ENCODE measurements around the gene KANK4. TPM values are rescaled to one million over a fixed set of nuclear protein-coding genes. Genes with fewer than 3 reads are reported as not detected.

KANK4 gene
- total and polyA plus RNA-seq, 2 of the 4 experiments (the other 2 are of a cell fraction), result not detected

DNA sequence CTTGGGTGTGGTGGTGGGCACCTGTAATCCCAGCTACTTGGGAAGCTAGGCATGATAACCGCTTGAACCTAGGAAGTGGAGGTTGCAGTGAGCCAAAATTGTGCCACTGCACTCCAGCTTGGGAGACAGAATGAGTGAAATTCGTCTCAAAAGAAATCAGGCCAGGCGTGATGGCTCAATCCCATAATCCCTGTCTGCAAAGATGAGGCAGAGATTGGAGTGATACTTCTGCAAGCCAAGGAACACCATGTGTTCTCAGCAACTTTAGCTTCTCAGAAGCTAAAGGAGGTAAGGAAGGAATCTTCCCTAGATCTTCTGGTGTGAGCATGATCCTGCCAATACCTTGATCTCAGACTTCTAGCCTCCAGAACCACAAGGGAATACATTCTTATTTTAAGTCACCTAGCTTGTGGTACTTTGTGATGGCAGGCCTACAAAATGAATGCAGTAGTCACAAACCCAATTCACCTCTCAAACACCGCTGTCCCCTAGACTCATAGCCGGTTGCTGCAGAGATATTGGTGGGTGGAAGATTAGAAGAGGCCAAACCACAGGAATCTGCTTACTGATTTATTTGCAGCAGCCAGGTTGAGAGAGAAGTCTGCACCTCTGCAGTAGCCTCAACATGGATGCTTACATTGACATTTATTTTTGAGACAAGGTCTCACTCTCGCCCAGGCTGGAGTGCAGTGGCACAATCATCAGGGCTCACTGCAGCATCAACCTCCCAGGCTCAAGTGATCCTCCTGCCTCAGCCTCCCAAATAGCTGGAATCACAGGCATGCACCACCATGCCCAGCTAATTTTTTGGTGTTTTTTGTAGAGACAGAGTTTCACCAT is 105.9 kb downstream of the KANK4 start:
- intact Hi-C loops (cut with micrococcal nuclease) (no loop called here), dilution Hi-C loops (cut with HindIII; ENCODE audit: low sequenced_read_pairs, unreplicated experiment) (no loop called here), in situ Hi-C loops (cut with MboI; ENCODE audit: low sequenced_read_pairs) (no loop called here)
- Histone ChIP-seq H3K4me3 (ENCODE audit: insufficient read depth, low read depth, low read length) (no peak overlapping the region), H3K9ac (ENCODE audit: low read depth, low read length) (no peak overlapping the region), H3K9me3 (ENCODE audit: control insufficient read depth, insufficient read depth, low read length) (peaks cover 9% of the 10 kb centered on the region; the same call in 1 of the 2 replicates), H3K27ac (ENCODE audit: insufficient read depth, low read length) (no peak overlapping the region), H2AK5ac (ENCODE audit: low read depth, low read length) (no peak overlapping the region), H4K5ac (ENCODE audit: low read depth, low read length) (no peak overlapping the region), H3K4ac (ENCODE audit: low read depth, low read length) (no peak overlapping the region), H3K18ac (ENCODE audit: low read depth, low read length) (no peak overlapping the region), H2BK15ac (ENCODE audit: low read depth, low read length) (no peak overlapping the region), H3K27me3 (ENCODE audit: control insufficient read depth, insufficient read depth, low read length) (no peaks in the 10 kb centered on the region), H2BK20ac (ENCODE audit: low read depth, low read length) (no peak overlapping the region), H3K4me2 (ENCODE audit: low read depth, low read length) (no peak overlapping the region), H3K23ac (ENCODE audit: low read depth, low read length) (no peak overlapping the region), H3K56ac (ENCODE audit: extremely low read depth, insufficient read depth, low read length) (no peak overlapping the region), H2BK5ac (ENCODE audit: low read depth, low read length, poor library complexity, severe bottlenecking) (no peak overlapping the region), H4K20me1 (ENCODE audit: insufficient read depth, low read length) (no peaks in the 10 kb centered on the region), H3K4me1 (ENCODE audit: control insufficient read depth, insufficient read depth, low read length) (no peaks in the 10 kb centered on the region), H2BK120ac (ENCODE audit: low read depth, low read length) (no peak overlapping the region), H2AFZ (replicated peaks; ENCODE audit: low read length, poor library complexity) (no peak overlapping the region), H3K79me1 (ENCODE audit: low read depth in 1 of 2, low read length in 2 of 2) (no peaks in the 10 kb centered on the region), H3K36me3 (ENCODE audit: control insufficient read depth, insufficient read depth, low read length) (no peaks in the 10 kb centered on the region), H3K9me1 (ENCODE audit: insufficient read depth, low read length) (no peaks in the 10 kb centered on the region), H2AK9ac (replicated peaks; ENCODE audit: low read depth, low read length, poor library complexity) (no peak overlapping the region), H4K8ac (ENCODE audit: low read depth in 2 of 2, low read length in 2 of 2) (no peak overlapping the region), H3K14ac (replicated peaks; ENCODE audit: low read depth, low read length) (no peak overlapping the region), H4K91ac (ENCODE audit: insufficient read depth, low read depth, low read length) (no peak overlapping the region)
- POLR2A ChIA-PET (ENCODE audit: unreplicated experiment), result no interaction called here
- CTCF ChIA-PET, result no interaction called here
- BruUV-seq (replicated peaks), result no TSS peak
- DNase-seq, result no peak
- no peak for ATAC-seq (ENCODE audit: low read depth)
- TF ChIP-seq, protein P1, sequence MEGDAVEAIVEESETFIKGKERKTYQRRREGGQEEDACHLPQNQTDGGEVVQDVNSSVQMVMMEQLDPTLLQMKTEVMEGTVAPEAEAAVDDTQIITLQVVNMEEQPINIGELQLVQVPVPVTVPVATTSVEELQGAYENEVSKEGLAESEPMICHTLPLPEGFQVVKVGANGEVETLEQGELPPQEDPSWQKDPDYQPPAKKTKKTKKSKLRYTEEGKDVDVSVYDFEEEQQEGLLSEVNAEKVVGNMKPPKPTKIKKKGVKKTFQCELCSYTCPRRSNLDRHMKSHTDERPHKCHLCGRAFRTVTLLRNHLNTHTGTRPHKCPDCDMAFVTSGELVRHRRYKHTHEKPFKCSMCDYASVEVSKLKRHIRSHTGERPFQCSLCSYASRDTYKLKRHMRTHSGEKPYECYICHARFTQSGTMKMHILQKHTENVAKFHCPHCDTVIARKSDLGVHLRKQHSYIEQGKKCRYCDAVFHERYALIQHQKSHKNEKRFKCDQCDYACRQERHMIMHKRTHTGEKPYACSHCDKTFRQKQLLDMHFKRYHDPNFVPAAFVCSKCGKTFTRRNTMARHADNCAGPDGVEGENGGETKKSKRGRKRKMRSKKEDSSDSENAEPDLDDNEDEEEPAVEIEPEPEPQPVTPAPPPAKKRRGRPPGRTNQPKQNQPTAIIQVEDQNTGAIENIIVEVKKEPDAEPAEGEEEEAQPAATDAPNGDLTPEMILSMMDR (conservative IDR thresholded peaks at IDR 0.05; ENCODE audit: low read depth, low read length), result no peak
- 20% methylated on average over 1 of the region's 6 CpGs; no CpG with 5 or more reads in 1 of the 2 experiments for WGBS, 2 experiments (ENCODE audit: extremely low coverage in 2 of 2, insufficient read length in 1 of 2)

Measured in IMR-90 (cell line).